HG02610 (cell line): ENCODE results near the gene CXorf66.
A peak's percentile ranks its signal among the peaks of the same experiment; 100 is the strongest.
"Not testable (repeated sequence)": the region's sequence is repeated elsewhere in the genome, so short reads cannot be mapped to it uniquely, and the experiment has no call there.

Source experiments
- ATAC-seq: cut with Tn5 transposase; IDR thresholded peaks from one replicate; pipeline ENCODE4 v1.9.1; 2021; ENCODE audit warnings: mild to moderate bottlenecking, moderate library complexity; ENCODE audit not compliant: unreplicated experiment

Gene CXorf66

DNA sequence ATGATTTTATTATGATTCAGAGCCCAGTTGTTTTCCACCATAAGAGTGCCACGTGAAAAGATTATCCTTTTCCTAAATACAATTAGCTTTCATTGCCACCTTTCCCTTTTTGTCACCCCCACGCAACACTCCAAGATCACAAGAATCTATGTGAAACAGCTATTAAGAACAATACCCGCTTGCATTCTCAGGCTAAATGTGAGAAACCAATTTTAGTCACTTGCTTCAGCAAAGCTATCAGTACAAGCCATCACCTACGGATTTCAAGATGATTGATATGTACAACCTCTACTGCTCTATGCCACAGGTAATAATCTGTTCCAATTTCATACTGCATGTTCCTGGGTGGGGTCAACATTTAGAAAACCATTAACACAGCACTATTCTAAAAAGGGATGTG is 34.9 kb downstream of the CXorf66 start:
- ATAC-seq, result no peak

DNA sequence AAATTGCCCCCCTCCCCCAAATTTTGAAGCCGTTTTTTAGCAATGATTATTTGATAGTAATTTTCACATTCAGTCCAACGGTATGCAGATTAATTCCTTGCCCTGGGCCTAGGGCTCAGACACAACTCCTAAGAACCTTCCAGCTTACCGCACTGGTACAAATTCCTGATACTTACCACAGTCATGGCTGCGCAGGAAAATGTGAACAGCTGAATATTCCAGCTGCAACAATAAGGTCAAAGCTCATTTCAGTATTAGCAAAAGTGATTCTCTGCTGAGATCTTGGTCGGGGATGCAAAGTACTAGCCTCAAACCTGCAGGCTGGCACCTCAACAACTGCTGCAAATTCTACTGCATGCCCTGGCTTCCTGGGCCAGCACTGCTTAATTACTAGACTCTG is 35.4 kb downstream of the CXorf66 start:
- ATAC-seq, result no peak

DNA sequence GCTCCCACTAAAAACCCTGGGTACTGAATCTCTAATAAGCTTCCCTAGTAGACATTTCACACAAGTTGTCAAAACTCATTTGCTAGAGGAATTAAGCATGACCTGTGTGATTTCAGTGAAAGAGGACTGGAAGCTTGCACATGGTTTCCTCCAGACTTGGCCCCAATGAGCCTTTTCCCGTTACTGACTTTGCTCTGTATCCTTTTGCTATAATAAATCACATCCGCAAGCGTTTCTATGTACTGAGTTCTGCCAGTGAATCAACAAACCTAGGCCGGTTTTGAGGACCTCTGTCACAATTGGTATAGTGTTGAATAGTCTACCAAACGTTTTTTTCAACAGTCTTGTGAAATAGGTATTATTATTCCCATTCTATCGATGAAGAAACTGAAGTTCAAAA is 40.6 kb downstream of the CXorf66 start:
- ATAC-seq, result no peak

DNA sequence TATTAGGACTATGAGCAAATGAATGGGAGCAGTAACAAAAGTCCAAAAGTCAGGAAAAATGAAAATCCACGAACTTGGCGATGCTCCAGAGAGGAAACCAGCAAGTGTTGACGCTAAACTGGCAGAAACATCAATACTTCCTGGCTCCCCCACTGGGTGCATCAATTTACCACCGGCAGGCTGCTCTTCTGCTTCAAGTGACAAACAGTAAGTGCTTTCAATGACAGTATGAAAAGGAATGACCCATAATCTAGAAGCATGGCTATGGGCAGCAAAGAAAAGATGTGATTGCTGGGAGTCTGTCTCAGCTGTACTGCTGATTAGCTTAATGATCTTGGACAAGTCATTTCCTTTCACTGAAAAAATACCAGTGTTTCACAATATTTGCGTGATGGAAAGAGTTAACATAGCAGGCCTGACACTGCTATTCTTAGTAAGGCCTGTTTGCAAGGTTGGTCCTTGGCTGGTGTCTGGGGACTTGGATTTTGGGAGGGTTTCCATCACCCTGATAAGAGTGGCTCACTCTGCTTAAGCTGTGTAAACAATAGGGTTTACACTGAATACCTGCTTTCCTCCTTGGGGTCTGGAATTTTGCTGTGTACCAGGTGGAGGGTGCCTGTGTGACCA is 41.1 kb downstream of the CXorf66 start:
- no peak for ATAC-seq

DNA sequence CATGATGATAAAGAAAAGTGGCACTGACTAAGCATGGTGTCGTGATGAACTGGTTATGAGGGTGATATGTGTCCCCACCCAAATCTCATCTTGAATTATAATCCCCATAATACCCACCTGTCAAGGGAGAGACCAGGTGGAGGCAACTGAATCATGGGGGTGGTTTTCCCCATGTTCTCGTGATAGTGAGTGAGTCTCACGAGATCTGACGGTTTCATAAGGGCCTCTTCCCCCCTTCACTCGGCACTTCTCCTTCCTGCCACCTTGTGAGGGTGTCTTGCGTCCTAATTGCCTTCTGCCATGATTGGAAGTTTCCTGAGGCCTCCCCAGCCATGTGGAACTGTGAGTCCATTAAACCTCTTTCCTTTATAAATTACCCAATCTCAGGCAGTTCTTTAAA is 44.2 kb downstream of the CXorf66 start:
- not testable (repeated sequence) for ATAC-seq

DNA sequence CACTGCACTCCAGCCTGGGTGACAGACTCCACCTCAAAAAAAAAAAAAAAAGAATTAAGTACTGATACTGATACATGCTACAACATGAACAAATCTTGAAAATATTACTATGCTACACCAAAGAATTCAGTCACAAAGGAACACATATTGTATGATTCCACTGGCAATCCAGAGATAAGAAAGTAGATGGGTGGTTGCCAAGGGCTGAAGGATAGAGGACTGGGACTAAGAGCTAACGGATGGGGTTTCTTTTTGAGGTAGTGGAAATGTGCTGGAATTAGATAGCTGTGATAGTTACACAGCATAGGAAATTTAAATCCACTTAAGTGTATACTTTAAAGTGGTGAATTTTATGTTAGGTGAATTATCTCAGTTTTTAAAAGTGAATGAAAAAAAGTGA is 45.0 kb downstream of the CXorf66 start:
- no peak for ATAC-seq

DNA sequence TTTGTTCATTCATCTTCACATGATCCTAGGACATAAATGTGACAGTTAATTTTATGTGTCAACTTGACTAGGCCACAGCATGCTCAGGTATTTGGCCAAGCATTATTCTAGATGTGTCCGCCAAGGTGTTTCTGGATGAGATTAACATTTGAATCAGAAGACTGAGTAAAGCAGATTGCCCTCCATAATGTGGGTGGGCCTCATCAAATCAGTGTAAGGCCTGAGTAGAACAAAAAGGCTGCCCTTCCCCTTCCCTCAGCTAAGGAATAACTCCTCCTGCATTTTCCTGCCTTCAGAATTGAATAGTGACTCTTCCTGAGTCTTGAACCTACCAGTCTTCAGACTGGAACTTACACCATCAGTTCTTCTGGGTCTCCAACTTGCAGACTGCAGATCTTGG is 50.9 kb downstream of the CXorf66 start:
- ATAC-seq, result no peak

DNA sequence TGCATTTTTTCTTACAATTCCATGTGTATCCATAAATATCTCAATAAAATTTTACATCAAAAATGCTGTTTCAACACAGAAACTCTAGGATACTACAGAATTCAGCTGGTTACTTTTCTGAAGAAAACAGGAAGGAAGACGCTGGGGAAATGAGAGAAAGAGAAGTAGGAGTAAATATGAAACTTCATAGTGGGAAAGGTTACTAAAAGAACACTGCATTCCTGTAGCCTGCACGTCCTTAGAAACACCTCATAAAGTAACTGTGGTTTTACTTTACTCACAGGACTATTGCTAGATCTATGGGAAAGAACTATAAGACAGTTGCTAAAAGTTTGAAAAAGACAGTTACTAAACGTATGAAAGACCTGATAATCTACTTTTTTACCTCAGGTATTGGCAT is 55.6 kb downstream of the CXorf66 start:
- peak; percentile 78 for ATAC-seq

DNA sequence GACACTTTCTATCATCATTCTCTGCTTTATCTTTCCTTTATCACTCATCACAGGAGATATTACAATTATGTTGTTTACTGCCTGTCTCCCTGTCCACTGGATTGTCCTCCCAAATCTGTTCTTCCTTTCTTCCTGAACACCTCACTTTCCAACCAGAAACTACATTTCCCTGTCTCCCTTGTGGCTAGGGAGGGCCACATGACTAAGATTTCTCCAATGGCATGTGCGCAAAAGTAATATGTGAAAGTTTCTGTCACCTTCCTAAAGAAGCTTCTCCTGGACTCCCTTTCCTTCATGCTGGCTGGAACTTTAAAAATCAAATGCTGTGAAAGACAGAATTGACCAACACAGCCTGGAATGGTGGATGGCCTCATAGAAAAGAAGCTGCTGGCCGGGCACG is 58.2 kb downstream of the CXorf66 start:
- no peak for ATAC-seq

DNA sequence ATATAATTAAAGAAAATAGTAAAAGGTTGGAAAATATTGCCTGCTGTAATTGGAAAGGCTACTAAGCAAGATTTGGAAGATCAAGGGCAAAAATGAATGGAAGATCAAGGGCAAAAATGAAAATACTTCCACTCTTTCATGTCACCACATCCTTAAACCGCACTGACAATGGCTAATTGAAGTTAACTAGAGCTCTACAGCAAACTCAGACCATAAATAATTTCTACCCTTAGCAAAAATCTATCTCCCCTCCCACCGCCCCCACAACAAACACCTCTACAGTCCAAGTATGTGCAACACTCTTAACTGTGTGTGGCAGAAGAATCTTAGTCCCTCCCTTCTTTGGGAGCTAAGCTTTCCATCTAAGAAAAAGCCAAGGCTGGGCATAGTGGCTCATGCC is 59.6 kb downstream of the CXorf66 start:
- ATAC-seq, result no peak
